DMS114 treated with DMSO at 0.1 percent for 48 hours (cell line): ENCODE measurements around the gene CYCS.

Source experiments
- DNase-seq: peaks from one replicate; lab custom pipeline; 2025; ENCODE audit not compliant: unreplicated experiment; lab: John Stamatoyannopoulos, UW

The CYCS gene

GRCh38 chr7:25073451-25073850 is 51.6 kb downstream of the CYCS start:
- DNase-seq: no peak
